Nephron progenitor cell (in vitro differentiated cells): ENCODE measurements around the gene SIPA1L3.

Experiments
- DNase-seq: peaks from one replicate; pipeline ENCODE4 v3.0.0; 2021
- H3K27ac Mint-ChIP-seq: 2 replicates; pipeline ENCODE4 v1.8.0; 2021; ENCODE audit warnings: mild to moderate bottlenecking, moderate library complexity, mixed read lengths
- H3K27me3 Mint-ChIP-seq: 2 replicates; pipeline ENCODE4 v1.8.0; 2021; ENCODE audit warnings: mild to moderate bottlenecking, low read depth, mixed read lengths; ENCODE audit not compliant: poor library complexity
- H3K36me3 Mint-ChIP-seq: 2 replicates; pipeline ENCODE4 v1.8.0; 2021; ENCODE audit warnings: low read depth, mixed read lengths
- H3K4me1 Mint-ChIP-seq: 2 replicates; pipeline ENCODE4 v1.8.0; 2021; ENCODE audit warnings: mixed read lengths
- H3K4me3 Mint-ChIP-seq: 2 replicates; pipeline ENCODE4 v1.8.0; 2021; ENCODE audit warnings: mild to moderate bottlenecking, moderate library complexity, mixed read lengths
- H3K9me3 Mint-ChIP-seq: 2 replicates; pipeline ENCODE4 v1.8.0; 2021; ENCODE audit warnings: mild to moderate bottlenecking, moderate library complexity, mixed read lengths
- TF ChIP-seq, protein P1 (sequence below): fragments of 200-600 bp; sonication (generic); IDR thresholded peaks from 2 replicates; pipeline ENCODE4 v1.5.0; 2021; ENCODE audit warnings: antibody characterized with exemption

The SIPA1L3 gene

DNA sequence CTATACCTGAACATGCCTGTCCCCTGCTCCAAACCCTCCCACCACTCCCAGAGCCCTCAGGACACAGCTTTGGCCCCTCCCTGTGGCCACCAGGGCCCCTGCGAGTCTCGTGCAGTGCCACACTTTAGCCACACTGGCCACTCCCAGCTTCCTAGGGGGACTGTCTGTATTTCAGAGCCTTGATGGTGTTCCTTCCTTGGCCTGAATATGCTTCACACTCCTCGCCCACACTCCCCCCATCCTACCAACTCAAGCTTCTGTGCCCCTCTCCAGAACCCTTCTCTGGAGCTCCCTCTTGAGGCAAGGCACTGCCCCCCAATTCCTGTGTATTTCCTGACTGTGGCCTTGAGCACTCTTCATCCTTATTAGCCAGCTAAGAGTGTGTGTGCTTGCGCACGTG lies 236.8 kb downstream of the SIPA1L3 start:
- TF ChIP-seq, protein P1, sequence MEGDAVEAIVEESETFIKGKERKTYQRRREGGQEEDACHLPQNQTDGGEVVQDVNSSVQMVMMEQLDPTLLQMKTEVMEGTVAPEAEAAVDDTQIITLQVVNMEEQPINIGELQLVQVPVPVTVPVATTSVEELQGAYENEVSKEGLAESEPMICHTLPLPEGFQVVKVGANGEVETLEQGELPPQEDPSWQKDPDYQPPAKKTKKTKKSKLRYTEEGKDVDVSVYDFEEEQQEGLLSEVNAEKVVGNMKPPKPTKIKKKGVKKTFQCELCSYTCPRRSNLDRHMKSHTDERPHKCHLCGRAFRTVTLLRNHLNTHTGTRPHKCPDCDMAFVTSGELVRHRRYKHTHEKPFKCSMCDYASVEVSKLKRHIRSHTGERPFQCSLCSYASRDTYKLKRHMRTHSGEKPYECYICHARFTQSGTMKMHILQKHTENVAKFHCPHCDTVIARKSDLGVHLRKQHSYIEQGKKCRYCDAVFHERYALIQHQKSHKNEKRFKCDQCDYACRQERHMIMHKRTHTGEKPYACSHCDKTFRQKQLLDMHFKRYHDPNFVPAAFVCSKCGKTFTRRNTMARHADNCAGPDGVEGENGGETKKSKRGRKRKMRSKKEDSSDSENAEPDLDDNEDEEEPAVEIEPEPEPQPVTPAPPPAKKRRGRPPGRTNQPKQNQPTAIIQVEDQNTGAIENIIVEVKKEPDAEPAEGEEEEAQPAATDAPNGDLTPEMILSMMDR = no peak
- Mint-ChIP-seq H3K4me3 (no peak overlapping the region), H3K9me3 (no peaks in the 10 kb centered on the region), H3K4me1 (peaks cover 27% of the 10 kb centered on the region), H3K27ac (peak overlapping the region; percentile 33), H3K27me3 (peaks cover 5% of the 10 kb centered on the region), H3K36me3 (peaks cover 12% of the 10 kb centered on the region)
- no peak for DNase-seq

DNA sequence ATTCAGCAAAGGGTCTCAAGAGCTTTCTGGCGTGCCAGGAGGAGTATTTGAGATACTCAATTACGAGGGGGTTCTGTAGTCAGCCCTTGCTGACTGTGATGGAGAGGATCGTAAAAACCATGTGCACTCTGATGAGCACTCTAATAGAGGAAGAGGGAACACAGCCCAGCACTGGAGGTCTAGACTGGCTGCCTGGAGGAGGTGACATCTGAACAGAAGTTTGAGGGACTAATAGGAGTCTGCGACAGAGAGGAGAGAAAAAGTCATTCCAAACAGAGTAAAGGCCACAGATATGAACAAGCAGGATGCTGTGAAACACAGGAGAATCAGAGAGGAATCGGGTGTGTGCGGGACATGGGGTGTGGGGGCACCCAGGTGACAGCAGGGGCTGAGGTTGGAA lies 237.7 kb downstream of the SIPA1L3 start:
- H3K4me3 Mint-ChIP-seq = no peak overlapping the region
- H3K4me1 Mint-ChIP-seq = peaks cover 24% of the 10 kb centered on the region
- peaks cover 5% of the 10 kb centered on the region for H3K27me3 Mint-ChIP-seq
- H3K36me3 Mint-ChIP-seq = peaks cover 12% of the 10 kb centered on the region
- DNase-seq = no peak
- no peaks in the 10 kb centered on the region for H3K9me3 Mint-ChIP-seq
- H3K27ac Mint-ChIP-seq = peak overlapping the region; percentile 12
- TF ChIP-seq, protein P1 = no peak

- H3K4me3 Mint-ChIP-seq = no peak overlapping the region
Measured at GRCh38 chr19:38145623-38146022, 238.6 kb downstream of the SIPA1L3 start.

DNA sequence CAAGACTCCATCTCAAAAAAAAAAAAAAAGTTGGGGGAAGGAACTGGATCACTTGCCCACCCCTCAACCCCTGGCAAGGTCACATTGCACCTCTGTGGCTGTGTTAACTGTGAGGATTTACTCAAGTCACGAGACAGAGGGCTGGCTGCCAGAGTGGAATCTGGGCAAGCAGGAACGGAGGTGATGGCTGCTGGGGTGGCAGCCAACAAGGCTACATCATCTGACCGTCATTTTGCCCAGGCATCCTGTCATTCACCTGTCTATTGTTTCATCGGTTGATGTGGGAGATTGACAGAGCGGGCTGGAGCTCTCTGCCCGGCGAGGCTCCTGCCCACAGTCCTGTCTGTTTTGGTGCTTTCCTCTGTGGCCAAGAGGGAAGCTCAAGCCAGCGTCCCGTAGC lies 241.3 kb downstream of the SIPA1L3 start:
- H3K36me3 Mint-ChIP-seq = peaks cover 12% of the 10 kb centered on the region
- TF ChIP-seq, protein P1 = no peak
- H3K27me3 Mint-ChIP-seq = peaks cover 2% of the 10 kb centered on the region
- no peak for DNase-seq
- H3K27ac Mint-ChIP-seq = peak overlapping the region; percentile 29
- peaks cover 11% of the 10 kb centered on the region for H3K4me1 Mint-ChIP-seq
- H3K9me3 Mint-ChIP-seq = no peaks in the 10 kb centered on the region
- H3K4me3 Mint-ChIP-seq = no peak overlapping the region

More at GRCh38 chr19:38145623-38146022, 238.6 kb downstream of the SIPA1L3 start:
- H3K27ac Mint-ChIP-seq = peak overlapping the region; percentile 12
- no peak for DNase-seq
- H3K4me1 Mint-ChIP-seq = peaks cover 17% of the 10 kb centered on the region
- TF ChIP-seq, protein P1 = no peak
- peaks cover 12% of the 10 kb centered on the region for H3K36me3 Mint-ChIP-seq
- H3K27me3 Mint-ChIP-seq = peaks cover 5% of the 10 kb centered on the region
- no peaks in the 10 kb centered on the region for H3K9me3 Mint-ChIP-seq

- TF ChIP-seq, protein P1 = no peak
- Mint-ChIP-seq H3K4me1 (peaks cover 3% of the 10 kb centered on the region), H3K27ac (no peak overlapping the region), H3K27me3 (peaks cover 3% of the 10 kb centered on the region), H3K36me3 (peaks cover 9% of the 10 kb centered on the region), H3K4me3 (no peak overlapping the region), H3K9me3 (no peaks in the 10 kb centered on the region)
- no peak for DNase-seq
Measured at GRCh38 chr19:38149661-38150061, 242.7 kb downstream of the SIPA1L3 start.

DNA sequence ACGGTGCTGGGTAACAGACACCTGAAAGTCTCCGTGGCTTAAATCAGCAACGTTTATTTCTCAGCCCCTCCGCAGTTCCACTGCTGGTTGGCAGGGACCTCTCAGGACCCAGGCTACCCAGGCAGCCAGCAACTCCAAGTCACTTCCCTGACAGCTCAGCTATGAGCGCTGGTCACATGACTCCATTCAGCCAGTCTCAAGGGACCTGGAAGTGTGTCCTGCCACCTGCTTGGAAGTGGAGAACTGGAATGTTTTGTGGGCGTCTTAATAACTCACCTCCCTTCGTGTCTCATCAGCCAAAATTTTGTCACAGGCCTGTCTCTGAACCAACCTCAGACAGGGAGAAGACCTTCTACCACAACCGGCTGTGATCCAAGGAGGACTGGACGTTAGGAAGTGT lies 244.2 kb downstream of the SIPA1L3 start:
- no peak overlapping the region for H3K27ac Mint-ChIP-seq
- peaks cover 3% of the 10 kb centered on the region for H3K27me3 Mint-ChIP-seq
- no peak for DNase-seq
- H3K4me1 Mint-ChIP-seq = peaks cover 5% of the 10 kb centered on the region
- peaks cover 10% of the 10 kb centered on the region for H3K36me3 Mint-ChIP-seq
- TF ChIP-seq, protein P1 = no peak
- H3K9me3 Mint-ChIP-seq = no peaks in the 10 kb centered on the region
- no peak overlapping the region for H3K4me3 Mint-ChIP-seq
